Cardiac fibroblast (primary cell): ENCODE measurements around the gene NAV3.

ENCODE experiments used
- DNase-seq, 2 donors: peaks; one replicate each; pipeline versions ENCODE4 v3.0.0 to v3.0.0-alpha.2; 2010; ENCODE audit warnings: low read depth in 2 of 2
- H3K4me3 ChIP-seq, 2 donors: replicated peaks in 1 of 2; 1 replicate in 1 of 2; 2 replicates in 1 of 2; pipeline ENCODE4 v1.5.1; 2011; ENCODE audit warnings: low read depth in 2 of 2, low read length in 2 of 2, mild to moderate bottlenecking in 2 of 2, moderate library complexity in 1 of 2
- CTCF ChIP-seq: IDR thresholded peaks from one replicate; pipeline ENCODE4 v1.5.1; 2011; ENCODE audit warnings: low read depth, mild to moderate bottlenecking, low read length, inconsistent platforms

Gene NAV3

GRCh38 chr12:77835969-77836368 lies 5.3 kb downstream of the NAV3 start:
- no peak for TF ChIP-seq CTCF
- no peak overlapping the region for H3K4me3 ChIP-seq
- DNase-seq, result peak in 1 of 2 donors; percentile 60

- TF ChIP-seq CTCF, result no peak
Observed at GRCh38 chr12:77837876-77838291, 7.2 kb downstream of the NAV3 start.

GRCh38 chr12:77841521-77841920 lies 10.8 kb downstream of the NAV3 start:
- DNase-seq, result peak; percentile 22 to 51
- no peak for TF ChIP-seq CTCF

More at GRCh38 chr12:77837876-77838291, 7.2 kb downstream of the NAV3 start:
- H3K4me3 ChIP-seq, result no peak overlapping the region
- peak; percentile 16 to 33 for DNase-seq

GRCh38 chr12:77842430-77842829 lies 11.7 kb downstream of the NAV3 start:
- TF ChIP-seq CTCF, result no peak
- DNase-seq, result peak; percentile 6 to 12
- no peak overlapping the region for H3K4me3 ChIP-seq

More at GRCh38 chr12:77841521-77841920, 10.8 kb downstream of the NAV3 start:
- H3K4me3 ChIP-seq, result no peak overlapping the region

DNA sequence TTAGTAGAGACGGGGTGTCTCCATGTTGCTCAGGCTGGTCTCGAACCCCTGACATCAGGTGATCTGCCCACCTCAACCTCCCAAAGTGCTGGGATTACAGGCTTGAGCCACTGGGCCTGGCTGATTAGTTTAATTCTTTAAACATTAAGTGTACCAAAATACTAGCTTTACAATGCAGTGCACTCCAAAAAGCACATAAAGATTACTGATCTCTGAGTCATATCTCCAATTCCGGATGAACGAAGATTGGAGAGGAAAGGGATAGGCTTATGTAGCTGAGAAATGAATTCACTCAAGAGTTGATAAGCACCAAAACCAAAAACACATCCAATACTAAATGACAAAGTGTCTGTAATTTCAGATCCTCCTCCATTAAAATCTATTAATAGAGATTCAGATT lies 15.1 kb downstream of the NAV3 start:
- H3K4me3 ChIP-seq, result no peak overlapping the region
- DNase-seq, result peak; percentile 42 to 66
- TF ChIP-seq CTCF, result no peak

DNA sequence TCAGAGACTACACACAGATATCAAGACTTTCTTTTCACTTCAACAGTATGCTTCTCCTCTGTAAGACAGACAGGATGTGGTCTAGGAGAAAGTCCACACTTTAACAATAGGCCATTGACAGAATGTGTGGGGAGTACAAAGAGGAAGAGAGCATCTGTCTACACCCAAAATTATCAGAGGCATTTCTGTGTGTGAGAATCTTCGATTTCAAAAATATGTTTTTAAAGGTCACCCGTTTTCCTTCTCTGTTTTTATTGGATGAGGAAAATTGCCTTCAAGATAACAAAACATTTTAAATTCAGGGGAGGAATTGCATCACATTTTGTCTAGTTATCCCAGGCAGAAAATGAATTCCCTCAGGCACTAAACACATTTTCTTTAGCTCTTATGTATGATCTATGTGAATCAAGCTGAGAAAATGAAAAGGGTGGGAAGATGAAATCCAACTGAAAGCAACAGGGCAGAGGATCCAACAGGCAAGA lies 16.4 kb downstream of the NAV3 start:
- H3K4me3 ChIP-seq, result no peak overlapping the region
- peak; percentile 60 to 64 for DNase-seq
- no peak for TF ChIP-seq CTCF
